Esophagus squamous epithelium (tissue), 5 donors: ENCODE measurements around the gene SEMA5A. TPM values are rescaled to one million over a fixed set of nuclear protein-coding genes. Genes with fewer than 3 reads are reported as not detected.
A peak's percentile ranks its signal among the peaks of the same experiment; 100 is the strongest.

Experiments used
- DNase-seq: peaks from one replicate; lab custom pipeline; 2025; lab: John Stamatoyannopoulos, UW
- H3K27ac ChIP-seq, 4 donors: fragments of 200-600 bp; sonication (generic); one replicate each; pipeline ENCODE4 v1.5.1; 2016 to 2019; ENCODE audit warnings: mild to moderate bottlenecking in 1 of 4
- H3K27me3 ChIP-seq, 4 donors: fragments of 200-600 bp; sonication (generic); 1 replicate in 3 of 4; 2 replicates in 1 of 4; pipeline versions ENCODE4 v1.5.1 to v1.6.0; 2017 to 2021; ENCODE audit warnings: antibody characterized with exemption in 1 of 4
- H3K36me3 ChIP-seq, 3 donors: fragments of 200-600 bp; sonication (generic); one replicate each; pipeline ENCODE4 v1.5.1; 2016 to 2019
- H3K4me1 ChIP-seq, 3 donors: fragments of 200-600 bp; sonication (generic); one replicate each; pipeline ENCODE4 v1.5.1; 2017 to 2019
- H3K4me3 ChIP-seq, 4 donors: fragments of 200-600 bp; sonication (generic); 1 replicate in 3 of 4; 2 replicates in 1 of 4; pipeline ENCODE4 v1.5.1; 2016 to 2019; ENCODE audit warnings: mild to moderate bottlenecking in 2 of 4, moderate library complexity in 1 of 4
- H3K9me3 ChIP-seq, 3 donors: fragments of 200-600 bp; sonication (generic); one replicate each; pipeline ENCODE4 v1.5.1; 2016 to 2019
- CTCF ChIP-seq, 6 experiments: fragments of 450-650 bp in 4 of 6; fragments of 200-600 bp in 2 of 6; sonication (generic) in 2 of 6; IDR thresholded peaks; one replicate each; pipeline ENCODE4 v1.5.1; 2016 to 2019; ENCODE audit warnings: antibody characterized with exemption in 6 of 6, mild to moderate bottlenecking in 4 of 6, moderate library complexity in 4 of 6
- POLR2A ChIP-seq, 4 donors: fragments of 450-650 bp; IDR thresholded peaks; one replicate each; pipeline ENCODE4 v1.6.1; 2017; ENCODE audit warnings: antibody characterized with exemption in 4 of 4, mild to moderate bottlenecking in 4 of 4, moderate library complexity in 3 of 4
- WGBS, 2 donors: methylation state at CpG; one replicate each; pipeline ENCODE4 v1.1.5; 2018; 5-methylcytosine and 5-hydroxymethylcytosine counted together
- intact Hi-C: fragments of 100-400 bp; cut with DNase I; formaldehyde crosslinking; loops from one replicate; pipeline ENCODE4 v1.15.0; 2022
- total RNA-seq, 4 donors: library from RNA; depleted of rRNA; stranded (reverse); fragments of >200 nt; gene quantifications; one replicate each; pipeline ENCODE4 v1.1.0, GENCODE V29; 2016
- donor health status: DM: yes; HTN: yes; CAD: no.

Gene SEMA5A
- total RNA-seq, 4 donors from 2014 or later, result 3.9 to 9.4 (median 8.4) TPM

DNA sequence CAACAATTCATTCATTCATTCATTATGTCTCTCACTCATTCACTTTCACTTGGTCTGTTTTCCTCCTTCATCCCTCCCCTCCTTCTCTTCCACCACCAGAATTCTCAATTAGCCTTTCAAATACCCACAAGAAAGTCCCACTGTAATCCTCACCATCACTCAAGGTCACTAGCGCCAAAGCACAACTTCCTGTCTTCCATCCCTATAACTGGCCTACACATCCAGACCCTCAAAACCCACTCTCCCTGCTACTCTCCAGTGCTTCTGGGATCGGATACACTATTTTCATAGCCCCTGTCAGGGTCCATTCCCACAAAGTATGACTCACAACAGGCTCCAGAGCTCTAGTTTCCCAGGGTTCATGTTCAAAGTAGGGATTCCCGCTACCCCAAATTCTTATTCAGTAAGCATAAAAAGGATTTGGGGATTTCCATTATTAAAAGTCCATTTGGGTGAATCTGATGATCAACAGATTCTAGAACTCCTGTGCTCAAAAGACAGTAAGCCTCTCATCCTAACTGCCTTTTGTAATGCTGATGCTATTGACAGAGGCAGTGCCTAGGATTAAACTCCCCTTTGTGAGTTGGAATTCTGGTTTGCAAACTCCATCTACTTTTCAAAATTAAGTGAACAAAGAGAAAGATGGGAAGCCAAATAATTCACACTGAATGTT, 250.9 kb downstream of the SEMA5A start:
- DNase-seq, result no peak
- H3K4me1 ChIP-seq, result peaks cover 0 to 7% (median 0%) of the 10 kb centered on the region in 3 donors
- H3K9me3 ChIP-seq, result no peaks in the 10 kb centered on the region
- no peak overlapping the region for H3K27ac ChIP-seq
- no peaks in the 10 kb centered on the region for H3K36me3 ChIP-seq
- H3K4me3 ChIP-seq, result no peak overlapping the region
- no peaks in the 10 kb centered on the region for H3K27me3 ChIP-seq
- TF ChIP-seq POLR2A (IDR thresholded peaks at IDR 0.05) (no peak), CTCF (IDR thresholded peaks at IDR 0.05) (no peak)
- 91 to 93% methylated on average over 2 to 3 of the region's 3 CpGs for WGBS, 2 donors
- intact Hi-C loops, result no loop called here

- WGBS, 2 donors, result 63 to 80% methylated on average over 5 to 7 of the region's 7 CpGs
- H3K27ac ChIP-seq, result no peak overlapping the region
Measured at GRCh38 chr5:9288234-9288633, 257.6 kb downstream of the SEMA5A start.

GRCh38 chr5:9284781-9285307, 261.0 kb downstream of the SEMA5A start:
- no peak for DNase-seq
- Histone ChIP-seq H3K36me3 (no peaks in the 10 kb centered on the region), H3K4me3 (peak overlapping the region in 1 of 4 donors; percentile 4), H3K4me1 (peaks cover 0 to 24% (median 5%) of the 10 kb centered on the region in 3 donors), H3K27ac (peak overlapping the region in 3 of 4 donors; percentile 31 to 67 (median 55)), H3K9me3 (no peaks in the 10 kb centered on the region), H3K27me3 (no peaks in the 10 kb centered on the region)
- no peak for TF ChIP-seq CTCF (IDR thresholded peaks at IDR 0.05)
- TF ChIP-seq POLR2A (IDR thresholded peaks at IDR 0.05), result no peak
- 26 to 34% methylated on average over 3 of the region's 3 CpGs for WGBS, 2 donors
- intact Hi-C loops, result no loop called here

More at GRCh38 chr5:9288234-9288633, 257.6 kb downstream of the SEMA5A start:
- H3K9me3 ChIP-seq, result no peaks in the 10 kb centered on the region
- intact Hi-C loops, result no loop called here
- H3K27me3 ChIP-seq, result no peaks in the 10 kb centered on the region
- H3K4me3 ChIP-seq, result no peak overlapping the region
- no peaks in the 10 kb centered on the region for H3K36me3 ChIP-seq
- TF ChIP-seq CTCF (IDR thresholded peaks at IDR 0.05), result no peak
- TF ChIP-seq POLR2A (IDR thresholded peaks at IDR 0.05), result no peak
- peaks cover 0 to 4% (median 0%) of the 10 kb centered on the region in 3 donors for H3K4me1 ChIP-seq
- DNase-seq, result no peak

DNA sequence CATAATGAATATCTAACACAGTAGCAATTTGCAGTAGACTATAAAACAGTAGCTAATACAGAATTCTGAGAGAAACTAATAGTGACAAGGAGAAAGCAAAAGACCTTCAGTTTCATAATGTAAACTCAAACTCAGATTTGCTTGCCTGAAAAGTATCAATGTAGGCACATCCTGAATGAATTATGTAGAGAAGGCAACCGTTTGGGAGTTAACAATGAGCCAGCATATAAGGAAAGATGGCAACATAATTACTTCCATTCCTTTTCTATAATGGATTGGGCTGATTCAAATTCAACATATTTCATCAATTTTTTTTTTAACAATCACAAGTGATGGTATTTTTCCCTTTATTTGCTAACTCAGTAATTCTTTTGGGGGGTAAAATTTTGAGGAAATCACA, 261.6 kb downstream of the SEMA5A start:
- H3K4me3 ChIP-seq, result no peak overlapping the region
- DNase-seq, result no peak
- 17 to 33% methylated on average over 1 of the region's 1 CpG for WGBS, 2 donors
- H3K36me3 ChIP-seq, result no peaks in the 10 kb centered on the region
- no peaks in the 10 kb centered on the region for H3K9me3 ChIP-seq
- H3K27me3 ChIP-seq, result no peaks in the 10 kb centered on the region
- TF ChIP-seq POLR2A (IDR thresholded peaks at IDR 0.05), result no peak
- TF ChIP-seq CTCF (IDR thresholded peaks at IDR 0.05), result no peak
- H3K27ac ChIP-seq, result peak overlapping the region in 3 of 4 donors; percentile 31 to 67 (median 55)
- intact Hi-C loops, result no loop called here
- H3K4me1 ChIP-seq, result peaks cover 0 to 24% (median 5%) of the 10 kb centered on the region in 3 donors

- H3K4me1 ChIP-seq, result peaks cover 0 to 24% (median 5%) of the 10 kb centered on the region in 3 donors
- H3K27me3 ChIP-seq, result no peaks in the 10 kb centered on the region
- TF ChIP-seq POLR2A (IDR thresholded peaks at IDR 0.05) (no peak), CTCF (IDR thresholded peaks at IDR 0.05) (no peak)
- DNase-seq, result no peak
- no peaks in the 10 kb centered on the region for H3K9me3 ChIP-seq
- 89 to 100% methylated on average over 1 of the region's 1 CpG for WGBS, 2 donors
- intact Hi-C loops, result no loop called here
- H3K36me3 ChIP-seq, result no peaks in the 10 kb centered on the region
- peak overlapping the region in 1 of 4 donors; percentile 17 for H3K27ac ChIP-seq
- no peak overlapping the region for H3K4me3 ChIP-seq
Measured at GRCh38 chr5:9283473-9283872, 262.4 kb downstream of the SEMA5A start.
